Epithelial cell of proximal tubule (primary cell): Measurements from ENCODE around the gene LIMCH1. TPM values are rescaled to one million over a fixed set of nuclear protein-coding genes. Genes with fewer than 3 reads are reported as not detected.

ENCODE experiments used
- DNase-seq: peaks from one replicate; pipeline ENCODE4 v3.0.0-alpha.2; 2011; ENCODE audit warnings: low read depth
- H3K4me3 ChIP-seq: 2 replicates; pipeline ENCODE4 v1.5.1; 2011; ENCODE audit warnings: low read depth, mild to moderate bottlenecking, low read length
- CTCF ChIP-seq: conservative IDR thresholded peaks from 2 replicates; pipeline ENCODE4 v1.5.1; 2012; ENCODE audit warnings: low read depth, mild to moderate bottlenecking, low read length
- total RNA-seq: library from RNA; depleted of rRNA; stranded (reverse); fragments of >200 nt; gene quantifications from 2 replicates; pipeline ENCODE4 v1.2.3, GENCODE V29; 2015

LIMCH1 gene
- total RNA-seq, 1 donor from 2014 or later = 15.5 TPM

- no peak overlapping the region for H3K4me3 ChIP-seq
- no peak for TF ChIP-seq CTCF
- DNase-seq = no peak
Observed at GRCh38 chr4:41652971-41653370, 115.0 kb downstream of the LIMCH1 start.

GRCh38 chr4:41653523-41653922 lies 115.6 kb downstream of the LIMCH1 start:
- TF ChIP-seq CTCF = no peak
- no peak overlapping the region for H3K4me3 ChIP-seq
- no peak for DNase-seq

- H3K4me3 ChIP-seq = no peak overlapping the region
- no peak for DNase-seq
- no peak for TF ChIP-seq CTCF
Observed at GRCh38 chr4:41655177-41655576, 117.2 kb downstream of the LIMCH1 start.

- H3K4me3 ChIP-seq = no peak overlapping the region
- DNase-seq = no peak
- no peak for TF ChIP-seq CTCF
Observed at GRCh38 chr4:41656106-41656505, 118.1 kb downstream of the LIMCH1 start.

GRCh38 chr4:41656572-41657520 lies 118.9 kb downstream of the LIMCH1 start:
- DNase-seq = no peak

GRCh38 chr4:41657561-41657960 lies 119.6 kb downstream of the LIMCH1 start:
- TF ChIP-seq CTCF = no peak
- no peak for DNase-seq
- no peak overlapping the region for H3K4me3 ChIP-seq

More at GRCh38 chr4:41656572-41657520, 118.9 kb downstream of the LIMCH1 start:
- no peak overlapping the region for H3K4me3 ChIP-seq
- no peak for TF ChIP-seq CTCF

- H3K4me3 ChIP-seq = no peak overlapping the region
- TF ChIP-seq CTCF = no peak
- DNase-seq = no peak
Observed at GRCh38 chr4:41658163-41658562, 120.2 kb downstream of the LIMCH1 start.
